Colonic mucosa (tissue), 4 donors: ENCODE data around the gene VASN. TPM values are rescaled to one million over a fixed set of nuclear protein-coding genes. Genes with fewer than 3 reads are reported as not detected.
A peak's percentile ranks its signal among the peaks of the same experiment; 100 is the strongest.

Source experiments
- DNase-seq: peaks from one replicate; pipeline ENCODE4 v3.0.0-alpha.2; 2020
- H3K27ac ChIP-seq: fragments of 200-600 bp; one replicate; pipeline ENCODE4 v1.8.0; 2021
- H3K27me3 ChIP-seq: fragments of 200-600 bp; one replicate; pipeline ENCODE4 v1.8.0; 2021
- H3K36me3 ChIP-seq: fragments of 200-600 bp; one replicate; pipeline ENCODE4 v1.8.0; 2021
- H3K4me1 ChIP-seq: fragments of 200-600 bp; one replicate; pipeline ENCODE4 v1.8.0; 2021; ENCODE audit warnings: mild to moderate bottlenecking
- H3K4me3 ChIP-seq: fragments of 200-600 bp; one replicate; pipeline ENCODE4 v1.8.0; 2021
- H3K9ac ChIP-seq, 2 donors: one replicate each; pipeline ENCODE4 v1.7.0; 2013; ENCODE audit warnings: control low read depth in 2 of 2, low read depth in 2 of 2, low read length in 2 of 2
- H3K9me3 ChIP-seq: fragments of 200-600 bp; one replicate; pipeline ENCODE4 v1.8.0; 2021
- intact Hi-C: fragments of 100-400 bp; cut with DNase I; formaldehyde crosslinking; loops from one replicate; pipeline ENCODE4 v1.14.1; 2022
- total RNA-seq, 2 donors: library from RNA; stranded (reverse); fragmentation: NEBNext Ultra II Directional in 1 of 2; extraction: Animal tissue kit (Norgen Biotek cat#: 25700) in 1 of 2; gene quantifications; one replicate each; pipeline ENCODE4 v1.2.1, GENCODE V29; 2021
- TF ChIP-seq, protein P1 (sequence below): fragments of 200-600 bp; IDR thresholded peaks from one replicate; pipeline ENCODE4 v1.8.0; 2022; ENCODE audit warnings: antibody characterized with exemption, mild to moderate bottlenecking
- donor health status: healthy.
- donor health status: DM: no; HTN: no; CAD: no.
- donor health status: DM: no; HTN: no; CAD: no.

Gene VASN
- total RNA-seq, 2 donors from 2014 or later, result 2.7 to 4.1 TPM

DNA sequence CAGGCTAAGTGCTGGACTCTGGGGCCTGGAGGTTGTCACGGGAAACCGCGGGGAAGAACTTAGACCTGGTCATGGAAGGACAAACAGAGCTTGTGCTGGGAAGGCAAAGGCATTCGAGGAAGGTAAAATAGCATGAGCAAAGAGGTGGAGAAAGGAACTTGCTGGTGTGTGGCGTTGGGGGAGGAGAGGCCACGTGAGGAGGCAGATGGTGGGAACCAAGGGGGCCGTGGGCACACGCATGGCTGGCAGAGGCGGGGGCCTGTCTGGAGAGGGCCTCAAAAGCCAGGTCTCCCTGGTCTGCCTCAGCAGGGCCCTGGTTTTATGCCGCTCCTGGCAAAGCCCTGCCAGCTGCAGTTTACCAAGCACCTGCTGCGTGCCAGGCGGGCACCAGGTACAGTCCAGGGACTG lies 29.4 kb downstream of the VASN start:
- H3K27ac ChIP-seq, result no peak overlapping the region
- no peak overlapping the region for H3K4me3 ChIP-seq
- DNase-seq, result no peak
- H3K4me1 ChIP-seq, result peaks cover 4% of the 10 kb centered on the region
- TF ChIP-seq, protein P1, sequence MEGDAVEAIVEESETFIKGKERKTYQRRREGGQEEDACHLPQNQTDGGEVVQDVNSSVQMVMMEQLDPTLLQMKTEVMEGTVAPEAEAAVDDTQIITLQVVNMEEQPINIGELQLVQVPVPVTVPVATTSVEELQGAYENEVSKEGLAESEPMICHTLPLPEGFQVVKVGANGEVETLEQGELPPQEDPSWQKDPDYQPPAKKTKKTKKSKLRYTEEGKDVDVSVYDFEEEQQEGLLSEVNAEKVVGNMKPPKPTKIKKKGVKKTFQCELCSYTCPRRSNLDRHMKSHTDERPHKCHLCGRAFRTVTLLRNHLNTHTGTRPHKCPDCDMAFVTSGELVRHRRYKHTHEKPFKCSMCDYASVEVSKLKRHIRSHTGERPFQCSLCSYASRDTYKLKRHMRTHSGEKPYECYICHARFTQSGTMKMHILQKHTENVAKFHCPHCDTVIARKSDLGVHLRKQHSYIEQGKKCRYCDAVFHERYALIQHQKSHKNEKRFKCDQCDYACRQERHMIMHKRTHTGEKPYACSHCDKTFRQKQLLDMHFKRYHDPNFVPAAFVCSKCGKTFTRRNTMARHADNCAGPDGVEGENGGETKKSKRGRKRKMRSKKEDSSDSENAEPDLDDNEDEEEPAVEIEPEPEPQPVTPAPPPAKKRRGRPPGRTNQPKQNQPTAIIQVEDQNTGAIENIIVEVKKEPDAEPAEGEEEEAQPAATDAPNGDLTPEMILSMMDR, result no peak
- H3K9ac ChIP-seq, result no peak overlapping the region
- H3K36me3 ChIP-seq, result no peaks in the 10 kb centered on the region
- H3K9me3 ChIP-seq, result no peaks in the 10 kb centered on the region
- no peaks in the 10 kb centered on the region for H3K27me3 ChIP-seq
- intact Hi-C loops, result no loop called here

DNA sequence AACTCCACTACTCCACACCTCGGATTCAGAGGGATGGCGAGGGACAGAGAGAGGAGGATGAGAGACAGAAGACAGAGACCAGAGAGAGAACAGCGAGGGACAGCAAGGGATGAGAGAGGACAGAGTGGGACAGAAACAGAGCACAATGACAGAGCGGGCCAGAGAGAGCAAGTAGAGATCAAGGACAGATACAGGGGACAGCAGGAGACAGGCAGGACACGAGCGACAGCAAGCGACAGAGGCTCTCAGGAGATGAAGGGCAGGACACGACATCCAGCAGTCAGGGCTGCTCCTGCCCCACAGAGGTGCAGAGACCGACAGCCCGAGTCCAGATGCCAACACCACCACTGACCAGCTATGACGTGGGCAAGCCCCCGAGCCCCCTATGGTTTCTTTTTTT lies 29.9 kb downstream of the VASN start:
- H3K9ac ChIP-seq, result no peak overlapping the region
- no peak for DNase-seq

DNA sequence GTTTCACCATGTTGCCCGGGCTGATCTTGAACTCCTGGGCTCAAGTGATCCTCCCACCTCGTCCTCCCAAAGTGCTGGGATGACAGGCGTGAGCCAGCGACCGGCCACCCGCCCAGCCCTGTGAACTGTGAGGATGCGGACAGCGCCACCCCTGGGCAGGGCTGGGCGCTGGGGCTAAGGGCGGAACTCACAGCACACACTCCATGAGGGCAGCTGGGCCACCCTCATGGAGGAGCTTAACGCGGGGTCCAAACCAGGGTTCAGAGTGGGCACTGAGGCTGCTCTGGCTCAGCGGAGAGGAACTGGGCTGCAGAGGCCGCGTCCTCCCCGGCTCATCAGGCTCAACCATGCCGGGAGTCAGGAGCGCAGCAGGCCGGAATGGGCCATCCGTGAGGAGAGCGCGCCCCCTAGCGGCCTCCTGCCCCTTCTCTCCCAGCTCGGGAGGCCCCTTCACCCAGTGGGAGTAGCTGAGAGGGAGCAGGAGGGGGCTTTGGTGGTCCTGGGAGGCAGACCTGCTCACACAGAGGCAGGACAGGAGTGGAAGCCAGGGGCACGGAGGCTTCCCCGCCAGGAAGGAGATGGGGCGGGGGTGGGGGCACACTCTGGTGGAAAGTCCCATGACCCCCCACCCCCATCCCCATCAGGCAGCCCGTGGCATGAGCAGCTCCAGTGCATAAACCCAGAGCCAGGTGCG lies 30.9 kb downstream of the VASN start:
- no peaks in the 10 kb centered on the region for H3K27me3 ChIP-seq
- no peak overlapping the region for H3K9ac ChIP-seq
- H3K4me3 ChIP-seq, result no peak overlapping the region
- H3K27ac ChIP-seq, result no peak overlapping the region
- intact Hi-C loops, result loop anchor here (1.0 kb wide), 1 partner anchor 43 kb away; no protein-coding TSS in a partner anchor
- peaks cover 4% of the 10 kb centered on the region for H3K4me1 ChIP-seq
- TF ChIP-seq, protein P1, result peak; percentile 95
- H3K9me3 ChIP-seq, result no peaks in the 10 kb centered on the region
- DNase-seq, result peak; percentile 82
- H3K36me3 ChIP-seq, result no peaks in the 10 kb centered on the region

More for the DNA sequence above, 29.9 kb downstream of the VASN start:
- Histone ChIP-seq H3K27me3 (no peaks in the 10 kb centered on the region), H3K27ac (no peak overlapping the region), H3K4me1 (peaks cover 4% of the 10 kb centered on the region), H3K36me3 (no peaks in the 10 kb centered on the region), H3K4me3 (no peak overlapping the region), H3K9me3 (no peaks in the 10 kb centered on the region)
- intact Hi-C loops, result no loop called here
- TF ChIP-seq, protein P1, result no peak

DNA sequence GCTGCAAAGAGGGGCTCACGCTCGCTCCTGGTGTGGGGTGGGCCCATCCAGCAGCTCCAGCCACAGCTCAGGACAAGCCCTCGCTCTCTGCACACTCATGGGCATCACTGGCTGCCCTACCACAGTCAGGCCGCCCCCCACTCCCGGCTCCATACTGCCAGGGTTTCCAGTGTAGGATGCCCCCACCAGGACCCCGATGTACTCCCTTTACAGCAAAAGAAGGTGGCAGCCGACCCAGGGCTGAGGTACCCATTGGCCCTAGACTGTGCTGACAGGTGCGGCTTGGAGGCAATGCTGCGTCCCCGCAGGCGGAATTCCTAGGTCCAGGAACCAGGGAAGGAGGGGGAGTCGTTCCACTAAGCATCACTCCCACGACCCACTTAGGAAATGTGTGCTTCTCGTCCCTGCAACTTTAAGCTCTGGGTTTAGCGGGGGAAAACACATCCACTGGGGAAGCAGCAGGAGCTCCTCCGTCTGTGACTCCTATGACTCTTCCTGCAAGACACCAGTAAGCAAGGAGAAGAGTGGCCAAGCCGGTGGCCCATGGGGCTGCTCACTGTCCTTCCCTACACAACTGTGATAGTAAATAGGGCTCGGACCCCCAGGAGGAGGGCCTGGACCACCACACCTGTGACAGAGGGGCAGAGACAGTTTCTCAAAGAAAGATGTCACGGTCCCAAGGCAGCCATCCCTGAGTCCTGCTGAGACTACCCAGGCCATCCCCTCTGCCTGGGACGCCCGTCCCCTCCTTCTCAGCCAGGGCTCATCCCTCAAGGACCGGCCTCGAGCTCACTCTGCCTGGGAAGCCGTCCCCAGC lies 31.7 kb downstream of the VASN start:
- H3K4me1 ChIP-seq, result peaks cover 4% of the 10 kb centered on the region
- H3K9me3 ChIP-seq, result no peaks in the 10 kb centered on the region
- H3K27ac ChIP-seq, result no peak overlapping the region
- intact Hi-C loops, result no loop called here
- H3K9ac ChIP-seq, result no peak overlapping the region
- TF ChIP-seq, protein P1, result no peak
- no peaks in the 10 kb centered on the region for H3K27me3 ChIP-seq
- DNase-seq, result no peak
- H3K4me3 ChIP-seq, result no peak overlapping the region
- H3K36me3 ChIP-seq, result no peaks in the 10 kb centered on the region

DNA sequence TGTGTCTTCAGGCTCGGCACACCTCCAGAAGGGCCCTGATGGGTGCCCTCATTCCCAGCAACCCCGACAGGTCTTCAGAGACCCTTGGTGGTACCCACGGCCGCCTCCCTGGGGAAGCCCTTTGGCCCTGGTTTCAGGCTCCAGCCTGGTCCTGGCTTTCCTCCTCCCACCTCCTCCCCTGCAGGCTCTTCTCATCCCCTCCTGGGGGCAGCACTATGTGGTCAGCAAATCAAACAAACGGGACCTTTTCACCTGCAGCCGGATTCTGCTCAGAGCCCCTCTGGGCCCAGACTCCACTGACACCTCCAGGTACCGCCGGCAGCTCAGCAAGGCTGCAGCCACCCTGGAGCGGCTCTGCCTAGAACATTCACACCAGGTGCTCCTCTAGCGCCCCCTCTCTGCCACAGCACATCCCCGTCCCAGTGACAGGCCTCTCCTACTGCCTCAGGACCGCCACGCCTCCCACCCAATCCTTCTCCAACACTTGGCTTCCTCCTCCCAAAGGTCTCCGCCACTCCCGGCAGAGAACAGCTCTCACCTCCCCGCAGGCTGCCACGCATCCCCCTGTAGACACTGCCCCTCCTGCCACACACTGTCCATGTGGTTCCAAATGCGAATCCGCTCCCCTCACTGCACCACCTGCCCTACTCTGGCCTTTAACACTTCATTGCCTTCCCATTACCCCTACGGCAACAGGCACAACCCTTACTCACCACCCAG lies 32.8 kb downstream of the VASN start:
- no peak overlapping the region for H3K4me3 ChIP-seq
- no peaks in the 10 kb centered on the region for H3K9me3 ChIP-seq
- H3K9ac ChIP-seq, result no peak overlapping the region
- H3K27me3 ChIP-seq, result no peaks in the 10 kb centered on the region
- TF ChIP-seq, protein P1, result peak; percentile 45
- peak; percentile 36 for DNase-seq
- H3K36me3 ChIP-seq, result no peaks in the 10 kb centered on the region
- intact Hi-C loops, result no loop called here
- peaks cover 4% of the 10 kb centered on the region for H3K4me1 ChIP-seq
- H3K27ac ChIP-seq, result no peak overlapping the region
